ENCODE data around the gene PRUNE2. TPM values are rescaled to one million over a fixed set of nuclear protein-coding genes. Genes with fewer than 3 reads are reported as not detected.
A peak's percentile ranks its signal among the peaks of the same experiment; 100 is the strongest.

The PRUNE2 gene
- total RNA-seq, 2 donors from 2014 or later = 0.40 TPM; not detected in 1

DNA sequence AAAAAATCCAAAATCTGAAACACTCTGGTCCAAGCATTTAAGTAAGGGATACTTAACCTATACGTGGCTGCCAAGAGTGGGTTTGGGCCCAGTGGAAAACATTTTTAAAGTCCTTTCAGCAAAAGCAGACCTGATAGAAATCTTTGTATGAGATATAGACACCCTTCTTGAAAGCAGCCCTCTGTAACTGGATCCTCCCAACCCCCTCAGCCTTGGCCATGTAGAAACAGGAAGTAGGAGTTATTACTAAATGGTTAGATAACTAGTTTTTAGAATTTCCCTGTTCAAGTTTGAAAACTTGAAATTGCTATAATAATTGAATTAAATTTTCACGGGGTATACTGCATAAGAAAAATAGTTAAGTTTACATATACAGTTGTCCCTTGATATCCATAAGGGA is 253.0 kb downstream of the PRUNE2 start:
- no peak for DNase-seq
- H3K27me3 Mint-ChIP-seq = no peaks in the 10 kb centered on the region
- no peak overlapping the region for H3K4me3 Mint-ChIP-seq
- peaks cover 25% of the 10 kb centered on the region for H3K4me1 Mint-ChIP-seq
- ATAC-seq = no peak
- H3K36me3 Mint-ChIP-seq (ENCODE audit: low read depth) = no peaks in the 10 kb centered on the region
- no peaks in the 10 kb centered on the region for H3K9me3 ChIP-seq (ENCODE audit: control insufficient read depth, low read length, poor library complexity, severe bottlenecking)
- peak overlapping the region; percentile 85 for H3K27ac Mint-ChIP-seq

DNA sequence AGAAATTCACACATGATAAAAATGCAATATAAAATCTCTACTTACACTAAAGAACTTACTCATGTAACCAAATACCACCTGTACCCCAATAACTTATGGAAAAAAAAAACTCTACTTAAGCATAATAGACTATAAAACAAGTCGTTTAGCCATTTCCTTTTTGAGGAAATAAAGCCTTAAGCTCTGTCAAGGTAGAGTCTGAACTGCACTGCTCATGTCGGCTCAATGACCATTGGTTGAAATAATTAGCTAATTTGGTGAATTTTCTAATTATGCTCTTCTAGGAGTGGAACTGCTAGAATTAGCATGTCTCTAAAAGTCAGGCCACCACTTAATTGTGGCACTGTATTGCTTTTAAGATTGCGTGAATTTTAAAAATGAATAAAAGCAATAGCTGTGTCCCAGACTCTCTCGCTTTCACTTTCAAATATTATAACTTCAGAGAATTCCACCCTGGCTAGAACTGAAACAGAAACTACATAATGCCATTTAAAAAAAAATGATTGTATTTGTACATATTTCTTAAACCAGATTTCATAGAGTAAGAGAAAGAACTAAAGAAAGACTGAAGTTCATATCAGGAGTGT is 254.7 kb downstream of the PRUNE2 start:
- Mint-ChIP-seq H3K27me3 (no peaks in the 10 kb centered on the region), H3K27ac (peak overlapping the region; percentile 85), H3K36me3 (ENCODE audit: low read depth) (no peaks in the 10 kb centered on the region), H3K4me3 (peak overlapping the region; percentile 75), H3K4me1 (peaks cover 19% of the 10 kb centered on the region)
- DNase-seq (no peak), ATAC-seq (no peak)
- H3K9me3 ChIP-seq (ENCODE audit: control insufficient read depth, low read length, poor library complexity, severe bottlenecking) = no peaks in the 10 kb centered on the region

DNA sequence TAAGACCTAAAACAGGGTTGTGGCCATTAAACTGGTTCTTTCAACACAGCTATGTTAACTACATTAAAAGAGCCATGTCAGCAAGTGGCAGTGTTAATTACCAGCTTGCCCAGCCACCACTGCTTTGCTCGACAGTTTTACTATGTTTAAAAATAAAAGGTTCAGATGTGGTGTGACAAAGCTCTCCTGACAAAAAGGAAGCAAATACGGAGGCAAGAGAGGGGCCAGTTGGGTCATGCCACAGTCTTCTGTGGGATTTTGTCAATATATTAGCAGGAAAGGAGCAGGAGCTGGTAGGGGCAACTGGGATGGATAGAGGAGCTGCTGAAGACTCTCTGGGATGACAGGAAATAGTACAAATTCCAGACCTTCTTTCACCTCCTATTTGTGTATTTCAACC is 255.2 kb downstream of the PRUNE2 start:
- H3K27ac Mint-ChIP-seq = peak overlapping the region; percentile 85
- H3K9me3 ChIP-seq (ENCODE audit: control insufficient read depth, low read length, poor library complexity, severe bottlenecking) = no peaks in the 10 kb centered on the region
- DNase-seq (no peak), ATAC-seq (no peak)
- no peaks in the 10 kb centered on the region for H3K36me3 Mint-ChIP-seq (ENCODE audit: low read depth)
- H3K4me1 Mint-ChIP-seq = peaks cover 19% of the 10 kb centered on the region
- no peaks in the 10 kb centered on the region for H3K27me3 Mint-ChIP-seq
- peak overlapping the region; percentile 75 for H3K4me3 Mint-ChIP-seq

DNA sequence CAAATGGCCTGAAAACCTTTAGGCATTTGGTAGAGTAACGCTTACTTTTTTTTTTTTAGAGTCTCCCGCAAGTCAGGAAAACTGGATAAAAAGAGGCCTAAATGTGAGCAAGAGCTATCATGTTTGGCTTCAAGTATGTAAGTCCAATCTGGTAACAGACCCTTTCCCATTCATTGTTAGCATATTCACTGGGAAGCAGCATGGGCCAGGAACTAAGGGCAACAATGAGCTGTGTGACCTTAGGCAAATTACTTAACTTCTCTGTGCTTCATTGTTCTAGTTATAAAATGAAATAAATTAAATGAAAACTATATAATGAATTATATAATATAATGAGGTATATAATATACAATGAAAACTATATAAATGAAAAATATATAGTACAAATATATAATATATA is 256.0 kb downstream of the PRUNE2 start:
- H3K36me3 Mint-ChIP-seq (ENCODE audit: low read depth) = no peaks in the 10 kb centered on the region
- ATAC-seq (no peak), DNase-seq (no peak)
- no peak overlapping the region for H3K4me3 Mint-ChIP-seq
- no peak overlapping the region for H3K27ac Mint-ChIP-seq
- no peaks in the 10 kb centered on the region for H3K9me3 ChIP-seq (ENCODE audit: control insufficient read depth, low read length, poor library complexity, severe bottlenecking)
- peaks cover under 1% of the 10 kb centered on the region for H3K27me3 Mint-ChIP-seq
- peaks cover 15% of the 10 kb centered on the region for H3K4me1 Mint-ChIP-seq

DNA sequence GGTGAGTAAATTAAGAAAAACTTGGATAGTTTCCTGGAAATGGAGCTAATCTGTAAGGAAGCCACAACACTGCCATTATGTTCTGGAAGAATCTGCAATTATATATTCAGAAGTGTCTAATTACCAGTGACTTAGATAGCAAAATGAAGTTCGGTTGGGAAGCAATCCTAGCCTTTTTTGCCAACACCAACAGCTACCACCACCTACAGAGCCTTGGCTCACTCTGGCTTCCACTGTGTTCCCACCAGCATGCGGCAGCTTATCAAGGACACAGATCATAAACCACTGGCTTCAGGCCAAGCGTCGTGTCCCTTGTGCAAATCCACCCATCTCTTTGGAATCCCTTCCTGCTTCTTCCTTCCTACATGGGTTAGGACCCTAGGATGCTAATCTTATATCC is 259.7 kb downstream of the PRUNE2 start:
- ATAC-seq (no peak), DNase-seq (no peak)
- Mint-ChIP-seq H3K4me3 (no peak overlapping the region), H3K27me3 (peaks cover 5% of the 10 kb centered on the region), H3K36me3 (ENCODE audit: low read depth) (peaks cover 2% of the 10 kb centered on the region), H3K4me1 (peaks cover 9% of the 10 kb centered on the region), H3K27ac (no peak overlapping the region)
- H3K9me3 ChIP-seq (ENCODE audit: control insufficient read depth, low read length, poor library complexity, severe bottlenecking) = no peaks in the 10 kb centered on the region

DNA sequence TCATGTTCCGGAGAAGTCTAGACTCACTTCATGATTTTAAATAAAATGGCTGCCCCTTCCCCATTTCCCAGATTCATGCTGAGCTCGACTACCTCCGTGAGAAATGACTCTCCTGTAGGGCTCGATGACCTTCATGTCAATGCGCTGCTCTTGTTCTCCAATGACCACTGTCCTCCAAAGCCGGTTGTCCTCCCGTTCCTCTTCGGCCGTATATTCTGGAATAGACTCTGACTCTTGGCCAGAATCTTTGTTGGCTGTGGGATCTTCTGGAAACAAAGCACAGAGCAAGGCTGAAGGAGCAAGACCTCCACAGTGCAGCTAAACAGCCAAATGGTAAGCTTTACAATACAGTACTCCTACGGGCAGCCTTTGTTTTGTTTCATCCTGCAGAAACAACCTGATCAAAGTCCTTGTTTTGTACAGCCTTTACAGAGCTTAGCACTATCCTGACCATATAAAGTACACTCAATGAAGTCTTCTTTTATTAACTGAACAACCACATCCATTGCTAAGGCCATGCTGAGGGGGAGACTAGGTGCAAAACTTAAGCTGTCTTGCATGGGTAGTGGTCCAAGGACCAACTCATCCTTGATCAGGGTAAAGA is 261.2 kb downstream of the PRUNE2 start:
- Mint-ChIP-seq H3K27me3 (peaks cover 5% of the 10 kb centered on the region), H3K4me3 (no peak overlapping the region), H3K36me3 (ENCODE audit: low read depth) (peaks cover 2% of the 10 kb centered on the region), H3K27ac (no peak overlapping the region), H3K4me1 (peaks cover 2% of the 10 kb centered on the region)
- no peaks in the 10 kb centered on the region for H3K9me3 ChIP-seq (ENCODE audit: control insufficient read depth, low read length, poor library complexity, severe bottlenecking)
- ATAC-seq (no peak), DNase-seq (no peak)

DNA sequence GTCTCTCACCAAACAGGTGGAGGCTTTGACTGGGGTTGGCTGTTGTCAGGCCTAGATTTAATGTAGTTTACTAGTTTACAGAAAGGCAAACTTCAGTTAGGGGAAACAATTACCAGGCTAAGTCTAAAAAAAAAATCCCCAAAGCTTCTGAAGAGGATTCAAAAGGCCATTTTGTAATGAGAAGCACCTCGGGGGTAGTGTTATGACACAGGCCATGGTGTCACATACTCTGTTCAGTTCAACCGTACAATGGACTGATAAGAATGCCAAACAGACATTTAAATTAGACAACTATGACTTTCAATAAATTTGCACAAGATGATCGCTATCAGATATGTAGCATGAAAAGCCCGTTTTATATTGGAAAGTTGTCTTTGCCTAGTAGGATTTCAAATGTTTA is 261.7 kb downstream of the PRUNE2 start:
- H3K27ac Mint-ChIP-seq = no peak overlapping the region
- DNase-seq (no peak), ATAC-seq (no peak)
- peaks cover 2% of the 10 kb centered on the region for H3K36me3 Mint-ChIP-seq (ENCODE audit: low read depth)
- peaks cover 2% of the 10 kb centered on the region for H3K4me1 Mint-ChIP-seq
- peaks cover 5% of the 10 kb centered on the region for H3K27me3 Mint-ChIP-seq
- H3K4me3 Mint-ChIP-seq = no peak overlapping the region
- no peaks in the 10 kb centered on the region for H3K9me3 ChIP-seq (ENCODE audit: control insufficient read depth, low read length, poor library complexity, severe bottlenecking)

DNA sequence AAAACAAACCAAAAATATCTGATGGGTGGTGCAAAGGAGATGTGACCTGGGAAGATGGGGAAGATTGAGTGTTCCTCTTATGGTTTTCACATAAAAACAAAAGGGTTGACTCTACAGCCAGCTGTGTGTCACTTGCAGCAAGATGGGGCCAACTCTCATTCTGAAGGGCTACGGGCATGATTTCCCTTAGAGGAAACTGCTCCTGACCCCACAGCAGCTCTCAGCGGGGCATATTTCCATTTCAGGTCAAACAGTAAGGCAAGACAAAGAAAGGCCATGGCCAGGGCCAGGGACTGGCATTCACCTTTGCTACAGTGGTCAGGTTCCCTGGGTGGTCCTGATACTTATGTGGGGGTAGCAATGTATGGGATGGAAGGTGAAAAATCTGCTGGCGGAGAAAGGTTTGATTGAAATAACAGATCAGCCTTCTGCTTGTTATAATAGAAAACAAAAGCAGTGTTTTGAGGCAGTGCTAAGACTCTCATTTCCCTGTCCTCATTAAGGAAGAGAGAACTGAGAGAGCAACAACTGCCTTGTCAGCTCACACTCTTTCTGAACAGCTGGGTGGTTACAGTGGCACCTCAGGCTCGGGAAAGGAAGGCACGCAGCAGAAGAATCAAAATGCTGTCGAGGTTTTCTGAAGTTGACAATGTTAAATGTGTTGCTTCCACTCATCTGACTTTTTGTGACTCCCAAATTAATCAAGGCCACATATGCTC is 262.4 kb downstream of the PRUNE2 start:
- Mint-ChIP-seq H3K4me1 (peaks cover 2% of the 10 kb centered on the region), H3K27ac (no peak overlapping the region), H3K36me3 (ENCODE audit: low read depth) (peaks cover 2% of the 10 kb centered on the region), H3K4me3 (no peak overlapping the region), H3K27me3 (peaks cover 5% of the 10 kb centered on the region)
- no peak for ATAC-seq
- no peak for DNase-seq
- H3K9me3 ChIP-seq (ENCODE audit: control insufficient read depth, low read length, poor library complexity, severe bottlenecking) = no peaks in the 10 kb centered on the region

DNA sequence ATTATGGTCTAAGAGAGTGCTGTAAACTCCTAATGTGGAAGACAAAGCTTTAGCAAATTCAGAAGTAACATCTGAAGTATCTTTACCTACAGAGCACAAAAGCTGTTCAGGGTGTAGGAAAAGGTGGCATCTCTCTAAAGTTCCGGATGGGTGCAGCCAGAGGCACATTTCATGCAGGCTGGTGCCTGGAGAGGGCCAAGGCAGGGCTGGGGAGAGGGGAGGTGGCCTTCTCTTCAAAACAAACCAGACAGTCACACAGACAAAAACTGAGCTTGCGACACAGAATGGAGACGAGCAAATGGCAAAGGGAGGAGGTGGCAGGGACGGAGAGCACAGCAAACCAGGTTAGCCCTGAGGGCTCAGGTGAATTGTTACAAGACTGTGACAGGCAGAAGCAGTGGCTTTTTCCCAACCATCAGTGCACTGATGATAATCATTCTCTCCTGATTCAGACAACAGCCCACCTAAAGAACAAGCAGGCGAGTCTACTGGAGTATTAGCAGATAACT is 263.2 kb downstream of the PRUNE2 start:
- DNase-seq (no peak), ATAC-seq (no peak)
- Mint-ChIP-seq H3K27me3 (peaks cover 5% of the 10 kb centered on the region), H3K4me1 (peaks cover 6% of the 10 kb centered on the region), H3K4me3 (no peak overlapping the region), H3K36me3 (ENCODE audit: low read depth) (peaks cover 2% of the 10 kb centered on the region), H3K27ac (no peak overlapping the region)
- H3K9me3 ChIP-seq (ENCODE audit: control insufficient read depth, low read length, poor library complexity, severe bottlenecking) = no peaks in the 10 kb centered on the region

DNA sequence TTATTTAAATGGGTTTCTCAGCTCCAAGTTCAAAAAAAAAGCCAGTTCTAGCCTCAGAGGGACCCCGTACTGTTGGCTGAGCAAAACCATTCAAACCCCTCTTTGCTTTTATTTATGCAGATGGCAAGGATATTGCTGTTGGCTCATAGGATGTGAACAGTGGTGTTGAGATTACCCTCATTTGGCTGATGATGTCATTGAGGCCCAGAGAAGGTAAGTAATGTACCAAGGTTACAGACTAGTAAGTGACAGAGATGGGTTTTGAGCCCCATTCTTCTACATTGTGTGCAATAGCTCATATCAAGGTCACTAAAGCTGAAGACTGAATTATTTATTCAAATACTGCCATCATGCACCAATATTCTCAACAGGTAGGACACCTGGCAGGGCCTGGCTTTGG is 263.8 kb downstream of the PRUNE2 start:
- H3K27ac Mint-ChIP-seq = no peak overlapping the region
- H3K36me3 Mint-ChIP-seq (ENCODE audit: low read depth) = peaks cover 2% of the 10 kb centered on the region
- peaks cover 12% of the 10 kb centered on the region for H3K4me1 Mint-ChIP-seq
- ATAC-seq = no peak
- peaks cover 5% of the 10 kb centered on the region for H3K27me3 Mint-ChIP-seq
- H3K9me3 ChIP-seq (ENCODE audit: control insufficient read depth, low read length, poor library complexity, severe bottlenecking) = no peaks in the 10 kb centered on the region
- no peak for DNase-seq
- no peak overlapping the region for H3K4me3 Mint-ChIP-seq

DNA sequence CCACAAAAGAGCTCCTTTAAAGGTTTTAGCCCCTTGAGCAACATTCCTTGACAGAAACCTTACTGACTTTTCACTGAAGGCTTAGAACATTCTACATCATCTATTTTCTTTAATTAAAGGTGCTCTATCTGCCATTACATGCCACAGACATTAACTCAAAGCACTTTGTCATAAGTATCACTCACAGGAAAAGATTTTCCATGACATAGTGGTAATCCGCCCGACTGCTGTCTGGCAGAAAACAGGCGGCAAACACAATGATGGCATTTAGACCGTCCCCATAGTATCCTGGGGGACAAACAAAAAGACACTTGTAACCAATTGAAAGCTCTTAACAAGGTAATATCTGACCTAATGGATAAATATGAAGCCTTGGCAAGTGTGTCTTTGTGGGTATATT is 267.9 kb downstream of the PRUNE2 start:
- H3K27me3 Mint-ChIP-seq = no peaks in the 10 kb centered on the region
- no peak overlapping the region for H3K4me3 Mint-ChIP-seq
- no peak overlapping the region for H3K27ac Mint-ChIP-seq
- DNase-seq = no peak
- no peaks in the 10 kb centered on the region for H3K9me3 ChIP-seq (ENCODE audit: control insufficient read depth, low read length, poor library complexity, severe bottlenecking)
- H3K36me3 Mint-ChIP-seq (ENCODE audit: low read depth) = peaks cover 2% of the 10 kb centered on the region
- ATAC-seq = no peak
- peaks cover 10% of the 10 kb centered on the region for H3K4me1 Mint-ChIP-seq

DNA sequence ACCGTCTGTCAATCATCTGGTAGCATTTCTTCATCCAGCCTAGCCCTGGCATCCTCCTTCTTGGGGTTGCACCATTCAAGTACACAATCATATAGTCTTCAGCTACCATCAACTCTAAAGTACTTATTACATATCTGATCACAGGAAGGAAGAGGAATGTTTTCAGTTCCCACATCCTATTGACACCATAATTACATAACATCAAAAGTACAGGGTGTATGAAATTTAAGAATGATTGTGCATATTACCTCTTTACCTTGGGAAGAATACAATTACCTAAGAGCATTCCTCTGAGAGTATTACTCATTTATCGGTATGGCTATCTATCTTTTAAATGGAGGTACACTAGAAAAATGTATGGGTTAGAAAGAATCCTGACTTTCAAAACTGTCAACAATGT is 268.5 kb downstream of the PRUNE2 start:
- no peak for DNase-seq

DNA sequence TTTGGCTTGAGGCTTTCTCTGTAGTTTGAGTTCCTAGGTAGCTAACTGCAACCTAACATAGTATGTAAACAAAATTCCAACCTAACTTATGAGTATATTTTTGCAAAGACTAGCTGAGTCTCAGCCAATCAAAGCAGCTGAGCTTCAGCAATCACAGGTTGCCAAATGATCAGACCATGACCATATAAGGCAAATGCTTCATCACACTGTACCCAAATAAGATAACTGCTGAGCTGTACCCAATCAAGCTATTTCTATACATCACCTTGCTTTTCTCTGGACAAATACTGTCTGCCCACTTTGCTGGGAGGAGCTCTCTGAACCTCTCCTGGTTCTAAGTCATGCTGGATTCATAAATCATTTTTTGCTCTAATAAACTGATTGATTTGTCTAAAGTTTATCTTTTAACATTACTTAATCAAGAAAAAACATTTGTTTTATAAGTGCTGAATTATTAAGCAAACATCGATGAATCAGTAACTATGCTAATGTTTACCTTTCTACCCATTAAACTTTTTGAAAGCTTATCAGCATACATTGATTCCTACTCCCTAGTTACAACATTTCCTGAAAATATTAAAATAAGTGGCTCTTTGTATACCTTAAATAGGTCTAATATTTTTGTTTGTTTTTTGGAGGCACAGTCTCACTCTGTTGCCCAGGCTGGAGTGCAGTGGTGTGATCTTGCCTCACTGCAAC is 271.4 kb downstream of the PRUNE2 start:
- Mint-ChIP-seq H3K27me3 (no peaks in the 10 kb centered on the region), H3K4me1 (peaks cover 13% of the 10 kb centered on the region), H3K27ac (no peak overlapping the region), H3K4me3 (no peak overlapping the region), H3K36me3 (ENCODE audit: low read depth) (no peaks in the 10 kb centered on the region)
- H3K9me3 ChIP-seq (ENCODE audit: control insufficient read depth, low read length, poor library complexity, severe bottlenecking) = no peaks in the 10 kb centered on the region
- DNase-seq = no peak
- ATAC-seq = no peak

More for the DNA sequence above, 268.5 kb downstream of the PRUNE2 start:
- no peaks in the 10 kb centered on the region for H3K9me3 ChIP-seq (ENCODE audit: control insufficient read depth, low read length, poor library complexity, severe bottlenecking)
- Mint-ChIP-seq H3K27me3 (no peaks in the 10 kb centered on the region), H3K4me3 (peak overlapping the region; percentile 4), H3K4me1 (peaks cover 10% of the 10 kb centered on the region), H3K36me3 (ENCODE audit: low read depth) (no peaks in the 10 kb centered on the region), H3K27ac (no peak overlapping the region)
- no peak for ATAC-seq
